ENCODE measurements around the gene GNA14.

DNA sequence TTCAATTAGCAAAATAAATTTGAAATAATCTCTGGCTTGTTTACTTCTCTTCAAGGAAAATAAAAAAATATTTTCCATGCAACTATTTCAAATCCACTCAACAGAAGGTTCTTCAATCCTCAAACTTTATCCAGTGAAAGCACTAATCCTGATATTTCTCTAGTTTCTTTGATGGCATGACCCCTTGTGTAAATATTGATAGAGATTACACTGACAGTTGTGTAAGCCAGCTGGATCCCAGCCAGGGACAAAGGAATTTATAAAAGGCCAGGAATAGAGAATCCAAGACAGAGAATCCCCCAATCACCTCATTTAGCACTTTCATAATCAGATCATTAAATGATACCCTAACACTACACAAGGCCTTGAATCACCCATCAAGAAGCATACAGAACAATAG is 135.2 kb downstream of the GNA14 start:
- TF ChIP-seq CTCF (conservative IDR thresholded peaks at IDR 0.05), result no peak
- TF ChIP-seq ZFX (IDR thresholded peaks at IDR 0.05), result no peak
